Activated T-cell treated with anti-CD3 and anti-CD28 coated beads, Interleukin-2, amount 50 U/mL, for 1 hour (primary cell): ENCODE measurements around the gene CD40LG.
A peak's percentile ranks its signal among the peaks of the same experiment; 100 is the strongest.

Experiments
- DNase-seq: peaks from one replicate; pipeline ENCODE4 v3.0.0-alpha.2; 2020

The CD40LG gene

DNA sequence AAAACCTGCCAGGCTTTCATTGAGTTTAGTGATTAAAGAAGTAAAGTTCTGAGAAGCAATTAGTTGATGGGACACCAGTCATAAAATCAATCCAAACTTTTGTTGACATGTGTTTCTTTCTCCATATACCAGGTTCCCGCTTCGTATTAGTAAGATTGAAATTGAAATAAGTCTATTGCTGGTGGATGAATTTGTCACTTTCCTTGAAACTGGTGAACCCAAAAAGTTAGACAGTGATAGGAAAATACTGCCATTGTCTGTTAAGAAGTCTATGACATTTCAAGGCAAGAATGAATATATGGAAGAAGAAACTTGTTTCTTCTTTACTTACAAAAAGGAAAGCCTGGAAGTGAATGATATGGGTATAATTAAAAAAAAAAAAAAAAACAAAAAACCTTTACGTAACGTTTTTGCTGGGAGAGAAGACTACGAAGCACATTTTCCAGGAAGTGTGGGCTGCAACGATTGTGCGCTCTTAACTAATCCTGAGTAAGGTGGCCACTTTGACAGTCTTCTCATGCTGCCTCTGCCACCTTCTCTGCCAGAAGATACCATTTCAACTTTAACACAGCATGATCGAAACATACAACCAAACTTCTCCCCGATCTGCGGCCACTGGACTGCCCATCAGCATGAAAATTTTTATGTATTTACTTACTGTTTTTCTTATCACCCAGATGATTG is at the start of gene CD40LG:
Gene CD40LG, plus strand, starts transcription at position 482 of the 684 bp plus-strand sequence. Its CDS starts 91 bp downstream, at position 573.
- DNase-seq, result no peak

- no peak for DNase-seq
Observed at GRCh38 chrX:136598631-136599030, 49.3 kb upstream of the CD40LG start.

DNA sequence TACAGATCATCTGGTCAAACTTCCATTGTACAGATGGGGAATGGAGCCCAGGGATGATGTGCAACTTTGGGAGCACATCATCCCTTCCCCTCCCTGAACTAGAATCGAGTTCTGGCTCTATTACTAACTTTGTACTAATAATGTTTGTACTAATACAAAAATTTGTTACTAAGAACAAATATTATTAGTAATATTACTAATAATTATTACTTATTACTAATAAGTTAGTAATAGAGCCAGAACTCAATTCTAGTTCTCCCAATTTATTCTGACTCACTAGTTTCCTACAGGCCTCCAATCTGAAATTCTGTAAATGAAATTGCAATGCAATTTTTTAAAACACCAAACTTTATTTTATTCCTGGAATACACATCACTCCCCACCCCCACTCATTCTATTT is 47.9 kb upstream of the CD40LG start:
- DNase-seq, result no peak

DNA sequence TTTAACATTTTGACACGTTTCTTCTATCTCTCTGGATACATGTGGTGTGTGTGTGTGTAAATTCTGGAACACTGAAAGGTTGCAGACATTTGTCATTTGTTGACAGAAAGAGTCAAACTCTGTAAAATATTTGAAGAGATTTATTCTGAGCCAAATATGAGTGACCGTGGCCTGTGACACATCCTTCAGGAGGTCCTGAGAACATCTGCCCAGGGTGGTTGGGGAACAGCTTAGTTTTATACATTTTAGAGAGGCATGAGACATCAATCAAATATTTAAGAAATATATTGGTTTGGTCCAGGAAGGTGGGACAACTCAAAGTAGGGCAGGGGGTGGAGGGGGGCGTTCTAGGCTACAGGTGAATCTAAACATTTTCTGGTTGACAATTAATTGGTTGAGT is 40.7 kb upstream of the CD40LG start:
- DNase-seq, result no peak

GRCh38 chrX:136608295-136608933 is 39.5 kb upstream of the CD40LG start:
- peak; percentile 64 for DNase-seq

- DNase-seq, result no peak
Observed at GRCh38 chrX:136616987-136617685, 30.8 kb upstream of the CD40LG start.

- DNase-seq, result no peak
Observed at GRCh38 chrX:136619899-136620505, 28.0 kb upstream of the CD40LG start.

DNA sequence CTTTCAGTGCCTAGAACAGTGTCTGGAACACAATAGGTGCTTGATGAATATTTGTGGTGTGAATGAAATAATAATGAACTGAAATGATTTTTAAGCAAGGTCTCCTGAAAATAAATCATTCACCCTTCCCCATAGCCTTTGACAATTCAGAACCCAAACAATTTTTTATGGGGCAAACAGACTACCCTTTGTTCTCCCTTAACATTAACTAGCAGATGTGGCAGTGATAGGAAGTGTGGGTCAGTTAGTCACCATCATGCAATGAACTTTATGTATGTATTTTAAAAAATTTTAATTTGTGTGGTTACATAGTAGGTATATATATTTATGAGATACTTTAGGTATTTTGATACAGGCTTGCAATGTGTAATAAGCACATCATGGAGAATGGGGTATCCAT is 27.2 kb upstream of the CD40LG start:
- DNase-seq, result no peak

GRCh38 chrX:136622568-136622967 is 25.4 kb upstream of the CD40LG start:
- no peak for DNase-seq

DNA sequence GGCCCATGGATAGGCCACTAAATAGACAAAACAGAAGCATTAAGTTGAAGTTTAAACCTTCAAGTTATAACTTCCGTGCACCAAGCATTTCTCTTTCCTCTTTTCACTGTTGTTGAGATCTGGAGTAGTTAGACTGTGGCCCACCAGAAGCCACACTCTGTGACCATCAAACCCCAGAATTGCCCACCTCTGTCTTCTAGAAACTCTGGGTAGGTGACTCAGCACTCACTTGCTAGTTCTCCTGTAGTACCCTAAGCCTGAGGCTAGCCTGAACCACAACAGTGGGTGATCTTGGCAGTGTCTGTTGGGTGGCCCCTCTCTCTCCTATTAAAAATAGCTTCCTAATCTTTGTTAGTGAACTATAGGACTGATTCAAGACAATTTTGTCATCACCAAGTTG is 24.6 kb upstream of the CD40LG start:
- no peak for DNase-seq

DNA sequence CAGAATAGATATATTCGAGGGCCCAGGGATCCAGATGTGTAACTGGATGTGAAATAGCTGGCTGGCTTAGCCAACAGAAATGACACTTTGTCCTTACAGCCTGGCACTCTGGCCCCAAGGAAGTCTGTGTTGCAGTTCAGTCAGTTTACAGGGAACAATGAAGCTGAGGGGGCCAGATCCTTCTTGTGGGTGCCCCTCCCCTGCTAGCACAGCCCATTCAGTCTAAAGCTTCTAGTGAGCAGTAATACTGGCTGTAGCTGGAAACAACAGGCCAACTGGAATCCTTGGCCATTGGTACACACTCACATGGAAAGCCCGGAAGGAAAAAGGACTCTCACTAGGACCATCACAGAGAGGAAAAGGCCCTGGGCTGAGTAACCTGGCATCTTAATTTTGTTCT is 22.7 kb upstream of the CD40LG start:
- no peak for DNase-seq

DNA sequence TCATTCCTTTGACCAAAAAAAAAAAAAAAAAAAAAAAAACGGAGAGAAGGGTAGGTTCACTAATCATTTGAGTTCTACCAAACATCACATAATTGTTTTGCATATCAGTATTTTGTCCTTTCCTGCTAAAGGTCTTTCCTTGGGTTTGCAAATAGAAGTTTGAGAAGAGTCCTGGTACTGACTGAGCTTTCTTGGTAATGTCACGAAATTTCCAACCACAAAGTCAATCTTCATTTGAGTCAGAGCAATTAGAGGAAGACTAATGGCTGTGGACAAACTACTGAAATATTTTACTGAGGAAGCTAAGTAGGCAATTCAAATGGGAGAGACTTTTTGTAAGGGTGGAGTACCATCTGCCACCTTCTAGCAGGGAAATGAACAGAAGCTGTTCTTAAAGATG is 21.7 kb upstream of the CD40LG start:
- no peak for DNase-seq

DNA sequence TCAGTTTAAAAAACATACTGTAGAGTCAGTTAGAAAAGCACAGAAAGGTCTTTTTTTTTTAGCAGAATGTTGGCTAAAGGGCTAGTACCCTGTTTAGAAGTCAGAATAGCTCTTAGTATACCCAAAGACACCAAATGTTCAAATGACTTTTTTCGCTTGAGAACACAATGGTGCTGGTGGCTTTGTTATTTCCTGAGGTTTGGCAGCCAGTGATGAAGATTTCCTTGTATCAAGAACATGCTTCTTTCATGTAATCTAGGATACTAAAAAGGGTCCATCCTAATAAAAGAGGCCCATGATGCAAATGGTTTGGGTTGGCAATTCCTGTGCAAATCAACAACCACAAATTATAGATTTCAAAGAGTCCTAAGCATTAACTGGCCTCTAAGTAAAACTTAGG is 21.1 kb upstream of the CD40LG start:
- no peak for DNase-seq

GRCh38 chrX:136627409-136627808 is 20.5 kb upstream of the CD40LG start:
- no peak for DNase-seq

GRCh38 chrX:136629084-136629750 is 18.7 kb upstream of the CD40LG start:
- no peak for DNase-seq

DNA sequence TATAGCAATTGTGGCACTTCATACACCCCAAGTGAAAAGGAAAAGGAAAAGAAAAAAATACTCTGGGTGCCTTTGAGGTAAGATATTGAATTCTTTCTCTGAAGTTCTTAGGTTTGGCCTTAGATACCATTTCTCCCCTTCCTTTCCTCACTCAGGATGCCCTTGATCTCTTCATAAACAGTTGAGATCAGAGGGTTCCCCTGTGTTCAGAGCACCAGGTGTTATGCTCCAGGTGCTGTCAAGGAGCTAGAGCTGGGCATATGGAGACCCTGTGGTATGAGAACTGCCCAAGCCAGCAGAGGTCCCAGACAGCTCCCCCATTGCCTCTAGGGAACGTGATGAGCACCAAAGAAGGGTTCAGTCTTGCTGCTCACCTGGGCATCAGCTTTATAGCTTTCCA is 17.1 kb upstream of the CD40LG start:
- no peak for DNase-seq

DNA sequence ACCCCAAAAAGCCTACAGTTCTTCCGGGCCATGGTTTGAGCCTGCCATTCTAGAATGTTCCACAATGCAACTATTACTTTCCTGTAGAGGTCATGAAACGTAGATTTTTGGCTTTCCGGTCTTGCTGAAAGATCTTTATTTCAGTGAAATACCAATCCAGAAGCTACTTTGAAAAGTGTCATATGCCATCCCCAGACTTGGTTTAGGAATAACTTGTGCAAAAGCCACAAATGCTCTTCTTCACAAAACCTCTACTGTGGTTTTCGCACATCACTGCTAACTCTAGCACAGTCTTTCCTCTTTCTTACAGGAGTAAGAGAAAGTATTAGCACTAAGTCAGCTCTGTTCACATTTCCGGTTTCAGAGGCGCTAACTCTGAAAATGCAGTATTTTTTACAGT is 12.7 kb upstream of the CD40LG start:
- no peak for DNase-seq

DNA sequence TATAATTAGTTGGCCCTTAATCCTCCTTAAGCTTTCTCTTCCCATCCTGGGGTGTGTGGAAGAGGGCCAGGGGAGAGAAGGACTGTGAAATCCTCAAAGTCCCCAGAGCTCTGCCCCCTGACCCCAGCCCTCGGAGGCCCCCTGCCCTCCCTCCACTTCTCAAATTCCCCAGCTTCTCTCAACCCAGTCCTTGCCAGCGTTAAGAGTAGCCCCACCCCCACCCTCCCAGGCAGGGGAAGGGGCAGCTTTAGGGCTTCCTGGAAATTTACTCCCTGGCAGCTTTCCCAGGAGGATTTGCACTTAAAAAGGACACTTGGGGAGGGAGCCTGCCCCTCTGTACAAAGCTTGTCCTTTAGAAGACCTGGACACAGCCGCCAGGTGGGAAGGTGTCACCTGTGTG is 11.8 kb upstream of the CD40LG start:
- no peak for DNase-seq

- no peak for DNase-seq
Observed at GRCh38 chrX:136639506-136640176, 8.3 kb upstream of the CD40LG start.

DNA sequence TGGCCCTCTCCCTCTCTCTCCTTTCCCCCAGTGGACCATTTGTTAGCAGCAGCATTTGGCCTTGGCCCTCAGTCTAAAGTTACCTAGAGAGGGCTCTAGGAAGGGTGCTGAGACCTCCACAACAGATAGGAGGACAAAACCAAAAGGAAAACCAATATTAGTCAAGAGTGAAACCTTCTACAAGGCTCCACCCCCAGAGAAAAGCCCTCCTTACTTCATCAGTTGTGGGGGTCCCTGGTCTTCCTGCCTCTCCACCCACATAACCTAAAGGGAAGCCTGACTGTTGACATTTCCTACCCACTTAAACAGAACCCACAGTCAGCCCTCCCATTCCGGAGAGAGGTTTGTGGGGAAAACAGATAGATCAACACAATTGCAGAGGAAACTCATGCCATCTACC is 4.7 kb upstream of the CD40LG start:
- DNase-seq, result no peak

GRCh38 chrX:136646602-136647239 is 1.2 kb upstream of the CD40LG start:
- DNase-seq, result no peak

- no peak for DNase-seq
Observed at GRCh38 chrX:136650811-136651210, 2.9 kb downstream of the CD40LG start.
